GM10847 (cell line): ENCODE data around the gene METTL16.

Experiments used
- POLR2A ChIP-seq: IDR thresholded peaks from 2 replicates; pipeline ENCODE4 v1.6.1; 2011; ENCODE audit not compliant: insufficient read length; ENCODE audit errors: extremely low read depth

Gene METTL16

GRCh38 chr17:2427215-2427614 lies 84.5 kb downstream of the METTL16 start:
- TF ChIP-seq POLR2A = no peak

GRCh38 chr17:2423271-2423670 lies 88.4 kb downstream of the METTL16 start:
- TF ChIP-seq POLR2A = no peak

- no peak for TF ChIP-seq POLR2A
Measured at GRCh38 chr17:2421315-2422147, 90.2 kb downstream of the METTL16 start.

GRCh38 chr17:2420176-2420575 lies 91.5 kb downstream of the METTL16 start:
- TF ChIP-seq POLR2A = no peak

- TF ChIP-seq POLR2A = no peak
Measured at GRCh38 chr17:2419486-2419885, 92.2 kb downstream of the METTL16 start.

- TF ChIP-seq POLR2A = no peak
Measured at GRCh38 chr17:2418572-2418971, 93.1 kb downstream of the METTL16 start.

GRCh38 chr17:2416010-2416734 lies 95.5 kb downstream of the METTL16 start:
- TF ChIP-seq POLR2A = no peak

- no peak for TF ChIP-seq POLR2A
Measured at GRCh38 chr17:2415081-2415480, 96.6 kb downstream of the METTL16 start.

GRCh38 chr17:2414446-2415064 lies 97.1 kb downstream of the METTL16 start:
- TF ChIP-seq POLR2A = no peak

GRCh38 chr17:2412561-2413021 lies 99.1 kb downstream of the METTL16 start:
- TF ChIP-seq POLR2A = no peak

- no peak for TF ChIP-seq POLR2A
Measured at GRCh38 chr17:2410951-2411350, 100.7 kb downstream of the METTL16 start.

GRCh38 chr17:2406903-2407790 lies 104.5 kb downstream of the METTL16 start:
- no peak for TF ChIP-seq POLR2A

GRCh38 chr17:2406271-2406902 lies 105.3 kb downstream of the METTL16 start:
- TF ChIP-seq POLR2A = no peak

GRCh38 chr17:2405247-2405926 lies 106.3 kb downstream of the METTL16 start:
- no peak for TF ChIP-seq POLR2A

- TF ChIP-seq POLR2A = no peak
Measured at GRCh38 chr17:2403044-2403443, 108.6 kb downstream of the METTL16 start.
